ENCODE measurements around the gene PABPN1.
"Not testable (repeated sequence)": the region's sequence is repeated elsewhere in the genome, so short reads cannot be mapped to it uniquely, and the experiment has no call there.

Gene PABPN1, protein sequence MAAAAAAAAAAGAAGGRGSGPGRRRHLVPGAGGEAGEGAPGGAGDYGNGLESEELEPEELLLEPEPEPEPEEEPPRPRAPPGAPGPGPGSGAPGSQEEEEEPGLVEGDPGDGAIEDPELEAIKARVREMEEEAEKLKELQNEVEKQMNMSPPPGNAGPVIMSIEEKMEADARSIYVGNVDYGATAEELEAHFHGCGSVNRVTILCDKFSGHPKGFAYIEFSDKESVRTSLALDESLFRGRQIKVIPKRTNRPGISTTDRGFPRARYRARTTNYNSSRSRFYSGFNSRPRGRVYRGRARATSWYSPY

DNA sequence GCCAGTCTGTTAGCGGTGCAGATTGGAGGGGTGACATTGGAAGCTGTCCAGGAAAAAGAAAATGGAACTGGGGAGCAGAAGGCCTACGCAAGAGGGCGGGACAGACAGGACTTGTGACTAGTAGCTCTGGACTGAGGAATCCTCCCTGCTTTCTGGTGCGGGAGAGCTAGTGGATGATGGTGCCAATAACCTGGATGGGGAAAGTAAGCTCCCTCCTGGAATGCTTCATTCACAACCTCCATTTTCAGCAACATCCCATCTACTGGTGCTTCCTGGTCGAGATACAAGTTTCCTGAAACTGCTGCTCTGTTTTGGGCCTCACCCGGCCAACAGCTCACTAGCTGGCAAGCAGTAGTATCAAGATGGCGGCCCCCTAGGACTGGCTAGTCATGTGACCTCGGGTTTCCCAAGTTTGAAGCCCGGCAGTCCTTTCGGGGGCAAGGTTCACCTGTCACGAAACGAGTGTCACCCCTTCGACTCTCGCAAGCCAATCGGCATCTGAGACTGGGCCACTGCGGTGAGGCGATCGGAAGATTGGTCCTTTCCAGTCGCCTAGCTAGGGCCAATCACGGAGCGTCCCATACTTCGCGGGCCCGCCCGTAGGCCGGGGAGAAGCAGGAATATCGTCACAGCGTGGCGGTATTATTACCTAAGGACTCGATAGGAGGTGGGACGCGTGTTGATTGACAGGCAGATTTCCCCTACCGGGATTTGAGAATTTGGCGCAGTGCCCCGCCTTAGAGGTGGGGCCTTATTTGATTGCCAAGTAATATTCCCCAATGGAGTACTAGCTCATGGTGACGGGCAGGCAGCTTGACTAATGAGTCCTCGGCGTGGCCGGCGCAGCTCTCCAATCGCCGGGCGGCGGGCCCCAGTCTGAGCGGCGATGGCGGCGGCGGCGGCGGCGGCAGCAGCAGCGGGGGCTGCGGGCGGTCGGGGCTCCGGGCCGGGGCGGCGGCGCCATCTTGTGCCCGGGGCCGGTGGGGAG, at the start of gene PABPN1:
PABPN1 (plus strand) TSS at position 874 of the 988 bp plus-strand sequence; CDS start at position 887, 13 bp downstream.
- peak within 1 kb of the TSS; percentile 98 for H3K9ac ChIP-seq (ENCODE audit: low read depth, low read length)
- peaks cover 13% of the 10 kb centered on the region for H3K36me3 ChIP-seq (ENCODE audit: control insufficient read depth, insufficient read depth, low read length)
- peaks cover 3% of the 10 kb centered on the region for H3K4me1 ChIP-seq (ENCODE audit: control insufficient read depth, insufficient read depth, low read length)
- no peaks in the 10 kb centered on the region for H3K27me3 ChIP-seq (ENCODE audit: control insufficient read depth, insufficient read depth, low read length)
- peak within 1 kb of the TSS; percentile 93 for H3K4me3 ChIP-seq (ENCODE audit: low read depth, low read length)
- H3K9me3 ChIP-seq (ENCODE audit: control insufficient read depth, insufficient read depth, low read length) = no peaks in the 10 kb centered on the region

GRCh38 chr14:23275412-23275811, 45.8 kb upstream of the PABPN1 start:
- Histone ChIP-seq H3K9me3 (ENCODE audit: control insufficient read depth, insufficient read depth, low read length) (no peaks in the 10 kb centered on the region), H3K9ac (ENCODE audit: low read depth, low read length) (no peak overlapping the region), H3K4me1 (ENCODE audit: control insufficient read depth, insufficient read depth, low read length) (peaks cover 8% of the 10 kb centered on the region), H3K27me3 (ENCODE audit: control insufficient read depth, insufficient read depth, low read length) (peaks cover 79% of the 10 kb centered on the region), H3K4me3 (ENCODE audit: low read depth, low read length) (no peak overlapping the region), H3K36me3 (ENCODE audit: control insufficient read depth, insufficient read depth, low read length) (no peaks in the 10 kb centered on the region)

GRCh38 chr14:23277189-23277588, 44.1 kb upstream of the PABPN1 start:
- Histone ChIP-seq H3K27me3 (ENCODE audit: control insufficient read depth, insufficient read depth, low read length) (peaks cover 78% of the 10 kb centered on the region), H3K9me3 (ENCODE audit: control insufficient read depth, insufficient read depth, low read length) (no peaks in the 10 kb centered on the region), H3K4me1 (ENCODE audit: control insufficient read depth, insufficient read depth, low read length) (peaks cover 9% of the 10 kb centered on the region), H3K4me3 (ENCODE audit: low read depth, low read length) (no peak overlapping the region), H3K9ac (ENCODE audit: low read depth, low read length) (no peak overlapping the region), H3K36me3 (ENCODE audit: control insufficient read depth, insufficient read depth, low read length) (no peaks in the 10 kb centered on the region)

GRCh38 chr14:23277928-23278327, 43.3 kb upstream of the PABPN1 start:
- H3K9me3 ChIP-seq (ENCODE audit: control insufficient read depth, insufficient read depth, low read length); H3K36me3 ChIP-seq (ENCODE audit: control insufficient read depth, insufficient read depth, low read length); H3K4me1 ChIP-seq (ENCODE audit: control insufficient read depth, insufficient read depth, low read length); H3K9ac ChIP-seq (ENCODE audit: low read depth, low read length); H3K4me3 ChIP-seq (ENCODE audit: low read depth, low read length): not testable (repeated sequence)
- peaks cover 79% of the 10 kb centered on the region for H3K27me3 ChIP-seq (ENCODE audit: control insufficient read depth, insufficient read depth, low read length)

GRCh38 chr14:23281247-23281646, 40.0 kb upstream of the PABPN1 start:
- peaks cover 9% of the 10 kb centered on the region for H3K4me1 ChIP-seq (ENCODE audit: control insufficient read depth, insufficient read depth, low read length)
- no peaks in the 10 kb centered on the region for H3K9me3 ChIP-seq (ENCODE audit: control insufficient read depth, insufficient read depth, low read length)
- no peak overlapping the region for H3K4me3 ChIP-seq (ENCODE audit: low read depth, low read length)
- H3K36me3 ChIP-seq (ENCODE audit: control insufficient read depth, insufficient read depth, low read length) = no peaks in the 10 kb centered on the region
- no peak overlapping the region for H3K9ac ChIP-seq (ENCODE audit: low read depth, low read length)
- H3K27me3 ChIP-seq (ENCODE audit: control insufficient read depth, insufficient read depth, low read length) = peaks cover 70% of the 10 kb centered on the region

DNA sequence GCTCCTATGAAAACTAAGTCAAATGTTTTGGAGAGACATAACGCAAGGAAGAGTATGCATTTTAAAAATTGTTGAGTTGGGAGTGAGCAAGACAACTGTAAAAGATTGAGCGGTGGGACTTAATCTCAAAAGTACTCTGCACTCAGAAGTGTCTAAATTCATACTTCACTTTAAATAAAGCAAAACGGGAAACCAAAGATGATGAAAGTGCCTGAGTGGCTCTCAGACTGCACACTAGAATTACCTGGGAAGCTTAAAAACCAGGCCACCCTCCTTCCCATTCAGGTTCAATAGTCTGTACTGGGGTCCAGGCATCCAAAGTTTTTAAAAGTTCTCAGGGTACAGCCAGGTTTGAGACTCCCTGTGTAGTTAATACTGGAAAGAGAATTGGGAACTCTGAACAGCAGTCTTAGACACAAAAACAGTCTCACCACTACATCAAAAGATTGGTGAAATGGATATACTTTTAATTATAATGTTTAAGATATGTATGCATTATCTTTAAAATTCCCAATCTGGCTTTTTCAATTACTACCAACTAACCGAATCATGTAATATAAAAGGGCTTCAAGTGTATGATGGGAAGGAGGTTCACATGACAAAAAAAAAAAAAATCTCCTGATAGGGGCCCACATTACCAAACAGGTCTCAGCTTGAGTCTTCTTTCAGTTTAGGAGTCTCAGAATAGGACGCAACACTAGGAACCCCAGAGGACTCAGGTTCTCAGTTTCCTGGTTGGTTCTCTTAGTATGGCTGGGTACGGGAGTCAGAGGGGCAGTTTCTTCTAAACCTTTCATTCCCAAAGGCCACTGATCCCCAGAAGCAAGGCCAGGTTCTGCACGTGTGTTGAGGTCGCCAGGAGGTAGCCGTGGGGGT, 36.4 kb upstream of the PABPN1 start:
- H3K27me3 ChIP-seq (ENCODE audit: control insufficient read depth, insufficient read depth, low read length) = peaks cover 66% of the 10 kb centered on the region
- H3K9ac ChIP-seq (ENCODE audit: low read depth, low read length) = peak overlapping the region; percentile 65
- H3K9me3 ChIP-seq (ENCODE audit: control insufficient read depth, insufficient read depth, low read length) = no peaks in the 10 kb centered on the region
- H3K36me3 ChIP-seq (ENCODE audit: control insufficient read depth, insufficient read depth, low read length) = no peaks in the 10 kb centered on the region
- H3K4me3 ChIP-seq (ENCODE audit: low read depth, low read length) = peak overlapping the region; percentile 87
- H3K4me1 ChIP-seq (ENCODE audit: control insufficient read depth, insufficient read depth, low read length) = peaks cover 6% of the 10 kb centered on the region

GRCh38 chr14:23285530-23286019, 35.7 kb upstream of the PABPN1 start:
- H3K9me3 ChIP-seq (ENCODE audit: control insufficient read depth, insufficient read depth, low read length) = no peaks in the 10 kb centered on the region
- H3K4me1 ChIP-seq (ENCODE audit: control insufficient read depth, insufficient read depth, low read length) = no peaks in the 10 kb centered on the region
- peak overlapping the region; percentile 65 for H3K9ac ChIP-seq (ENCODE audit: low read depth, low read length)
- H3K4me3 ChIP-seq (ENCODE audit: low read depth, low read length) = peak overlapping the region; percentile 87
- H3K36me3 ChIP-seq (ENCODE audit: control insufficient read depth, insufficient read depth, low read length) = no peaks in the 10 kb centered on the region
- H3K27me3 ChIP-seq (ENCODE audit: control insufficient read depth, insufficient read depth, low read length) = peaks cover 70% of the 10 kb centered on the region

DNA sequence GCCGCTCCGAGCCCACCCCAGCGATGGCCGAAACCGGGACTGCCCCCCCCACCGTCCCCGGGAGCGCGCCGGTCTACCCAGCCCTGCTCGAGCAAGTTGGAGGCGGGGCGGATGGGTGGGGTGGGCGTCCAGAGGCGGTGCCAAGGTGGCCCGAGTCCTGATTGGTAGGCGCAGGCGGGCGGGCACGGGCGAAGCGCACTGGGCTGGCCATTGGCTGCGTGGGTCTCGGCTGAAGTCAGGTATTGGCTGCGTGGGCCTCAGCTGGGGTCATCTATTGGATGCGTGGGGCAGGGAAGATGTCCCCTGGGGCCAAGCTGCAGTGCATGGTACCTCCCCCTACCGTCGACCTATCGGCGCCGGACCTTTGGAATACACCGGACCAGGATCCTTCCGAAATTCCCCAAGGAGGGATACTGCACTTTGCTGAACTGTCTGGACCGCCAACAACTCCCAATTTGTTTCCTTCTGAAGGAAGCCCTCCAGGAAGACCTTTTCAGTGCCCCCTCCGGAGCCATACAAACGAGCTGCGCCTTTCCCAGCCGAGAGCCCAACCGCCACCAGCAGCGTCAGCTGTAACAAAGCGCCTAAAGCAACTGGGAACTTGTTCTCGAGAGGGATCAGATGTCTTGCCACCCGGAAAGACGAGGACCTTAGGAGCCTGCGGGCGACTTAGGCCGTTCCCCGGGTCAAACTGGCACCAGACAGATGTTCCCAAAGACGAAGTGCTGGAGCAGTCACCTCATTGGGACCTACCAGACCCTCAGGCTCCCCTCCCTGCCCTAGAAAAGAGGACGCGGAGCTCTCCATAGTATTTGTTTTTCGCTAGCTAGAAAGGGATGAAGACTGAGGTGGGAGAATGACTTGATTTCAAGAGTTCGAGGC, 35.0 kb upstream of the PABPN1 start, which contains the start of gene HOMEZ:
HOMEZ (minus strand) TSS at position 113 of the 882 bp plus-strand sequence. CDS start 180 bp downstream, outside the sequence.
- H3K4me1 ChIP-seq (ENCODE audit: control insufficient read depth, insufficient read depth, low read length) = no peaks in the 10 kb centered on the region
- H3K36me3 ChIP-seq (ENCODE audit: control insufficient read depth, insufficient read depth, low read length) = no peaks in the 10 kb centered on the region
- no peaks in the 10 kb centered on the region for H3K9me3 ChIP-seq (ENCODE audit: control insufficient read depth, insufficient read depth, low read length)
- peak within 1 kb of the TSS; percentile 65 for H3K9ac ChIP-seq (ENCODE audit: low read depth, low read length)
- H3K27me3 ChIP-seq (ENCODE audit: control insufficient read depth, insufficient read depth, low read length) = peaks cover 73% of the 10 kb centered on the region
- H3K4me3 ChIP-seq (ENCODE audit: low read depth, low read length) = peak within 1 kb of the TSS; percentile 87

DNA sequence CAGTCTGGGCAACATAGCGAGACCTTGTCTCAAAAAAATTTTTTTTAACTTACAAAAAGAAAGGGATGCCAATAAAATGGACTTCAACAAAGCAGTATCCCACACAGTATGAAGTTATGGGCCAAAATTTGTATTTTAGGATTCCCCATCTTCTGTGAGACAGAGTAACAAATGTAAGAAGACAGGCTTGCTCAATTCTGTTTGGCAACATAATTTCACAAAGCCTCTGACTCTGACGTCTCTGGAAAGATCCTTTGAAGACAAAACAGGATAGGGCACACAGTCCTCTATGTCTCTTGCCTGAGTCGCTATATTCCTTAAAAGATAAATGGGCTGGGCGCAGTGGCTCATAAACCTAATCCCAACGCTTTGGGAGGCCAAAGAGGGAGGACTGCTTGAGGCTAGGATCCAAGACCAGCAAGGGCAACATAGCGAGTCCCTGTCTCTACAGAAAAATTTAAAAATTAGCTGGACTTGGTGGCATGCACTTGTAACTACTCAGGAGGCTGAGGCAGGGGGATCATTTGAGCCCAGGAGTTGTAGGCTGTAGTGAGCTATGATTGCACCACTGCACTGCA, 34.3 kb upstream of the PABPN1 start:
- H3K4me1 ChIP-seq (ENCODE audit: control insufficient read depth, insufficient read depth, low read length) = no peaks in the 10 kb centered on the region
- no peak overlapping the region for H3K9ac ChIP-seq (ENCODE audit: low read depth, low read length)
- peak overlapping the region; percentile 87 for H3K4me3 ChIP-seq (ENCODE audit: low read depth, low read length)
- no peaks in the 10 kb centered on the region for H3K9me3 ChIP-seq (ENCODE audit: control insufficient read depth, insufficient read depth, low read length)
- H3K36me3 ChIP-seq (ENCODE audit: control insufficient read depth, insufficient read depth, low read length) = no peaks in the 10 kb centered on the region
- H3K27me3 ChIP-seq (ENCODE audit: control insufficient read depth, insufficient read depth, low read length) = peaks cover 77% of the 10 kb centered on the region

Data from iPS-15b (cell line).